ENCODE results near the gene DISC1. TPM values are rescaled to one million over a fixed set of nuclear protein-coding genes. Genes with fewer than 3 reads are reported as not detected.

DISC1 gene
- total RNA-seq, 1 experiment from 2014 or later: 9.8 TPM

DNA sequence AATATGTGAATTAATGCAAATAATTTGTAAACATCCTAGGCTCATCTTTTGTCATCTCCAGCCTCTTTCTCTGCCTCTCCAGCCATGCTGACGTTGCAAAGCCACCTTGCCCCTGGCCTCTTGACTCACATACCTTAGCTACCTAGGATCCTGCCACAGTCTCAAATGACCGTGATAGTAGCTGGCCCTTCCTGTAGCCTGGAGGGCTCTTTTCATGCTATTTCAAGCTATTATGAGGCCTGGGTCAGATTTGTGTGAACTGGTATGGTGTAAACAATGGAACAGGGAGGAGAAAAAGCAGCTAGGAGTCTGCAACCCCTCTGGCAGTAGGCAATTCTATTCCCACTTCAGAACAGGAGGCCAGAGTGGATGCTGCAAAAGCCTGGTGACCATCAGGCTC is 337.7 kb downstream of the DISC1 start:
- no peaks in the 10 kb centered on the region for H3K9me3 Mint-ChIP-seq (ENCODE audit: low read depth, unreplicated experiment)
- H3K27me3 Mint-ChIP-seq (ENCODE audit: unreplicated experiment): no peaks in the 10 kb centered on the region
- TF ChIP-seq, protein P1, sequence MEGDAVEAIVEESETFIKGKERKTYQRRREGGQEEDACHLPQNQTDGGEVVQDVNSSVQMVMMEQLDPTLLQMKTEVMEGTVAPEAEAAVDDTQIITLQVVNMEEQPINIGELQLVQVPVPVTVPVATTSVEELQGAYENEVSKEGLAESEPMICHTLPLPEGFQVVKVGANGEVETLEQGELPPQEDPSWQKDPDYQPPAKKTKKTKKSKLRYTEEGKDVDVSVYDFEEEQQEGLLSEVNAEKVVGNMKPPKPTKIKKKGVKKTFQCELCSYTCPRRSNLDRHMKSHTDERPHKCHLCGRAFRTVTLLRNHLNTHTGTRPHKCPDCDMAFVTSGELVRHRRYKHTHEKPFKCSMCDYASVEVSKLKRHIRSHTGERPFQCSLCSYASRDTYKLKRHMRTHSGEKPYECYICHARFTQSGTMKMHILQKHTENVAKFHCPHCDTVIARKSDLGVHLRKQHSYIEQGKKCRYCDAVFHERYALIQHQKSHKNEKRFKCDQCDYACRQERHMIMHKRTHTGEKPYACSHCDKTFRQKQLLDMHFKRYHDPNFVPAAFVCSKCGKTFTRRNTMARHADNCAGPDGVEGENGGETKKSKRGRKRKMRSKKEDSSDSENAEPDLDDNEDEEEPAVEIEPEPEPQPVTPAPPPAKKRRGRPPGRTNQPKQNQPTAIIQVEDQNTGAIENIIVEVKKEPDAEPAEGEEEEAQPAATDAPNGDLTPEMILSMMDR (IDR thresholded peaks at IDR 0.05; ENCODE audit: unreplicated experiment): no peak
- H3K27ac Mint-ChIP-seq (ENCODE audit: unreplicated experiment): no peak overlapping the region
- CTCF ChIA-PET: no interaction called here
- no peak for DNase-seq
- no TSS peak for BruUV-seq (replicated peaks)
- no peaks in the 10 kb centered on the region for H3K36me3 Mint-ChIP-seq (ENCODE audit: insufficient read depth, unreplicated experiment)
- H3K4me1 Mint-ChIP-seq (ENCODE audit: low read depth, unreplicated experiment): no peaks in the 10 kb centered on the region
- no peak overlapping the region for H3K4me3 Mint-ChIP-seq (ENCODE audit: low read depth, unreplicated experiment)
- intact Hi-C loops (cut with micrococcal nuclease; ENCODE audit: unreplicated experiment): no loop called here

GRCh38 chr1:231964961-231965360 is 338.4 kb downstream of the DISC1 start:
- TF ChIP-seq, protein P1 (IDR thresholded peaks at IDR 0.05; ENCODE audit: unreplicated experiment): no peak
- Mint-ChIP-seq H3K4me3 (ENCODE audit: low read depth, unreplicated experiment) (no peak overlapping the region), H3K4me1 (ENCODE audit: low read depth, unreplicated experiment) (no peaks in the 10 kb centered on the region), H3K36me3 (ENCODE audit: insufficient read depth, unreplicated experiment) (no peaks in the 10 kb centered on the region), H3K27me3 (ENCODE audit: unreplicated experiment) (no peaks in the 10 kb centered on the region), H3K9me3 (ENCODE audit: low read depth, unreplicated experiment) (no peaks in the 10 kb centered on the region), H3K27ac (ENCODE audit: unreplicated experiment) (no peak overlapping the region)
- DNase-seq: no peak
- CTCF ChIA-PET: no interaction called here
- BruUV-seq (replicated peaks): no TSS peak
- intact Hi-C loops (cut with micrococcal nuclease; ENCODE audit: unreplicated experiment): no loop called here

- DNase-seq: no peak
- BruUV-seq (replicated peaks): no TSS peak
- intact Hi-C loops (cut with micrococcal nuclease; ENCODE audit: unreplicated experiment): no loop called here
These were observed 339.0 kb downstream of the DISC1 start for GRCh38 chr1:231965615-231966014.

DNA sequence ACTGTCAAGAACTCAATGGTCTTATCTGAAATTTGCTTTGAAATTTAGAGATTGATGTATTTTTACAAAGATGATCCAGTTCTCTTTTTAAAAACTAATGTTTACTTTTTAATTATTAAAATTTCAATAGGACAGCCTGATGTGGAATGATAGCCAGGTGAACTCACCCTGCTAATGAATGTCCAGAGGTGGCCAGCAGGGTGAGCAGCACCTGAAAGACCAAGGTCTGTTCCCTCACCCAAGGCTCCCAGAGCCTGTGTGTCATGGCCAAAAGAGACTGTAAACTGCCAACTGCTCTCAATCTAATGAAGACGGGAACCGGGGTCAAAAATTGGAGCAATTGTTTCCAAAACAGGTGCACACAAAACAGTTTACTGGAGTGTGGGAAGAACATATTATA is 340.4 kb downstream of the DISC1 start:
- no peaks in the 10 kb centered on the region for H3K27me3 Mint-ChIP-seq (ENCODE audit: unreplicated experiment)
- H3K9me3 Mint-ChIP-seq (ENCODE audit: low read depth, unreplicated experiment): no peaks in the 10 kb centered on the region
- no peak overlapping the region for H3K4me3 Mint-ChIP-seq (ENCODE audit: low read depth, unreplicated experiment)
- H3K36me3 Mint-ChIP-seq (ENCODE audit: insufficient read depth, unreplicated experiment): no peaks in the 10 kb centered on the region
- TF ChIP-seq, protein P1 (IDR thresholded peaks at IDR 0.05; ENCODE audit: unreplicated experiment): no peak
- intact Hi-C loops (cut with micrococcal nuclease; ENCODE audit: unreplicated experiment): no loop called here
- no TSS peak for BruUV-seq (replicated peaks)
- peak; percentile 10 for DNase-seq
- H3K27ac Mint-ChIP-seq (ENCODE audit: unreplicated experiment): no peak overlapping the region
- CTCF ChIA-PET: no interaction called here
- no peaks in the 10 kb centered on the region for H3K4me1 Mint-ChIP-seq (ENCODE audit: low read depth, unreplicated experiment)

More at GRCh38 chr1:231965615-231966014, 339.0 kb downstream of the DISC1 start:
- H3K4me1 Mint-ChIP-seq (ENCODE audit: low read depth, unreplicated experiment): no peaks in the 10 kb centered on the region
- no peaks in the 10 kb centered on the region for H3K36me3 Mint-ChIP-seq (ENCODE audit: insufficient read depth, unreplicated experiment)
- TF ChIP-seq, protein P1 (IDR thresholded peaks at IDR 0.05; ENCODE audit: unreplicated experiment): no peak
- no peak overlapping the region for H3K27ac Mint-ChIP-seq (ENCODE audit: unreplicated experiment)
- no peaks in the 10 kb centered on the region for H3K9me3 Mint-ChIP-seq (ENCODE audit: low read depth, unreplicated experiment)
- H3K27me3 Mint-ChIP-seq (ENCODE audit: unreplicated experiment): no peaks in the 10 kb centered on the region
- CTCF ChIA-PET: no interaction called here
- no peak overlapping the region for H3K4me3 Mint-ChIP-seq (ENCODE audit: low read depth, unreplicated experiment)

Data from Calu3 (cell line).